ENCODE data around the gene CXADR.

CXADR gene

GRCh38 chr21:17545007-17545406 is 32.2 kb downstream of the CXADR start:
- no peak for DNase-seq

DNA sequence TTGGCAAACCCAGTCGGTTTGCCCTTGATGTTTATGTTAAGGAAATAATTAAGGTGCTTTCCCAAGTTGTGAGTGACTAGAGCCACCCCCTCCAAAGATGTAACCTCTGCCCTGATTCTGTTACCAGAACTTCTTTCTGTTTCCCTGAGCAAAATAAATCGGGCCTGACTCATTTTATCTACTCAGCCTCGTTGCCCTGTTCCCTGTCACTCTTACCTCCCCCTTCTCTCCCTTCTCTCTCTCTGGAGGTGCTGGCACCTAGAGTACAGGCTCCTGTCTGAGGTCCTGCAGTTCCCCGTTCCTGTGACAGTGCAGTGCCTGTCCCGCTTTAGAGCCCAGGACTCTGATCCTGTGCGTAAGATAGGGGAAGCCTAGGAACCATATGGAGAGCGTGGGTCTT is 35.4 kb downstream of the CXADR start:
- no peak for DNase-seq

- no peak for DNase-seq
Observed at GRCh38 chr21:17550671-17551308, 37.9 kb downstream of the CXADR start.

- no peak for DNase-seq
Observed at GRCh38 chr21:17552410-17552809, 39.6 kb downstream of the CXADR start.

- no peak for DNase-seq
Observed at GRCh38 chr21:17554120-17554519, 41.3 kb downstream of the CXADR start.

- peak; percentile 75 for DNase-seq
Observed at GRCh38 chr21:17554679-17555465, 42.0 kb downstream of the CXADR start.

DNA sequence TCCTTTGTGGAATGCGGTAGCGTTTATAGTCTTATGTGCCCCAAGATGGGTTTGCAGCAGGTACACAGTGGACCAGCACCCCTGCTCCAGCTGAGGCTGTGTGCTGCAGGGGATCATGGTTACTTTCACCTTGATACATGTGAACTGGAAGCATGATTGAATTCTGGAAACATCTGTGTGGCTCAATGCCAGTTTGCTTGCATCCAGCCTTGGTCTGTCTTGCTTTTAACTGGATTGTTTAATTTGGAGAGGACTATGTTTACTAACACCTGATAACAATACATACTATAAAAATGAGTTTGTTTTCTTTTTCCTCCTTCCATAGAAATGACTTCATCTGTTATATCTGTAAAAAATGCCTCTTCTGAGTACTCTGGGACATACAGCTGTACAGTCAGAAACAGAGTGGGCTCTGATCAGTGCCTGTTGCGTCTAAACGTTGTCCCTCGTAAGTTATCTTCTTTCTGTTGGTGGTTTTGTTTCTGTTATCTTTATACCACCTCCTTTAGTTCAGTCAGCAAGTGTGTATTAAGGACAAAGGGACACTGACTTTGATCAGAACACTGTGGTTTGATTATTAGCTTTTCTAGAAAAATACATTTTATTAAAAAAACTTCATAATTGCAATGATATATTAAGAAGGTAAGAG is 47.7 kb downstream of the CXADR start:
- peak; percentile 77 for DNase-seq

DNA sequence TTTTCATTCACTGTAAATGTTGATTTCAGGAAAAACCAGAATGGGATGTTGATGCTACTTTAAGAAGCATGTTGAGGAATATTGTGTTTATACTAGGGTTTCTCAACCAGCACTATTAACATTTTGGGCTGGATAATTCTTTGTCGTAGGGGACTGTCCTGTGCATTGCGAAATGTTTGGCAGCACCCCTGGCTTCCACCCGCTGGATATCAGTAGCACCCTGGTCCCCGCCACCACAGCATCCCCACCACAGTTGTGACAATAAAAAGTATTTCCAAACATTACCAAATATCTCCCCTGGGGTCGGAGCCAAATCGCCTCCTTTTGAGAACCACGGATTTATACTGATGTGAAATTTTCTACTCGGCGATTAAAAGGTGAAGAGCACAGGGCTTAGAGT is 57.9 kb downstream of the CXADR start:
- no peak for DNase-seq

- no peak for DNase-seq
Observed at GRCh38 chr21:17572431-17572830, 59.6 kb downstream of the CXADR start.

DNA sequence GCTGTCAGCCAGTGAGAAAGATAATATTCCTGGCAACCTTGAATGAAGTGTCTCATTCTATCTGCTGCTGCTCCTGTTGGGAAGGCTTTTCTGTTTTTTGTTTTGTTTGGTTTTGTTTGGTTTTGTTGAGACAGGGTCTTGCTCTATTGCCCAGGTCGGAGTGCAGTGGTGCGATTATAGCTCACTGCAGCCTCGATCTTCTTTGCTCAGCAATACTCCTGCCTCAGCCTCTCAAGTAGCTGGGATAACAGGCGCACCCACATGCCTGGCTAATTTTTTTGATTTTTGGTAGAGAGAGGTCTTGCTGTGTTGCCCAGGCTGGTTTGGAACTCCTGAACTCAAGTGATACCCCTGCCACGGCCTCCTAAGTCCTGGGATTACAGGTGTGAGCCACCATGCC is 62.2 kb downstream of the CXADR start:
- no peak for DNase-seq

DNA sequence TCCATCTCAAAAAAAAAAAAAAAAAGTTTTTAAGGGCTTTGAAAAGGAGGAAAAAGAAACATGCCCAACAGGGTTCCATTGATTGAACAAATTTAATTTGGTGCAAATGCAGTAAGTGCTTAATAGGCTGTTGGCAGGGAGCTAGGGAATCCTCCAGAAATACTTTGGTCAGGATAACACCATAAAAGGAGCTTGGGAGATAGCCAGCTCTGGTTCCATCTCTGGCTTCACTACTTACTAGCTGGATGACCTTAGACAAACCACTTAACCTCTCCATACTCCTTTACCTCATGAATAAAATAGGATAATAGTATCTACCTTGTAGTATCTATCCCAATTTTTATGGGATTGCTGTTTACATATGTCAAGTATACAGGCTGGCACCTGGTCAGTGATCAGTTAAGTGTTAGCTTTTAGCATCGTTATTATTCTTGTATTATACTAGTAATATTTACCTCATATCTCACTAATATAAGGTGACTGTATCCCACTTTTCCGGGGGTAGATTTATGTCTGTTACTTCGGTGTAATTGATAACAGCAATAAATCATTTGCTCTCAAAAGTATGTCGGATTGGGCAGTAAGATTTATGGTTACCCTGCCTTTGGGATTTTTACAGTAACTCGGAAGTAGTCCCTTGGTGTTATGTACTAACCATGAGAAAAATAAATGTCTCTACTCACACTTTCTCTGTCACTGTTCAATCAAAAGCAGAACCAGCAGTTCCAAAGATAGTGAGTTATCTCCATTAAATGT is 63.4 kb downstream of the CXADR start:
- DNase-seq: no peak

GRCh38 chr21:17577701-17578100 is 64.9 kb downstream of the CXADR start:
- no peak for DNase-seq

GRCh38 chr21:17578162-17578561 is 65.3 kb downstream of the CXADR start:
- DNase-seq: no peak

DNA sequence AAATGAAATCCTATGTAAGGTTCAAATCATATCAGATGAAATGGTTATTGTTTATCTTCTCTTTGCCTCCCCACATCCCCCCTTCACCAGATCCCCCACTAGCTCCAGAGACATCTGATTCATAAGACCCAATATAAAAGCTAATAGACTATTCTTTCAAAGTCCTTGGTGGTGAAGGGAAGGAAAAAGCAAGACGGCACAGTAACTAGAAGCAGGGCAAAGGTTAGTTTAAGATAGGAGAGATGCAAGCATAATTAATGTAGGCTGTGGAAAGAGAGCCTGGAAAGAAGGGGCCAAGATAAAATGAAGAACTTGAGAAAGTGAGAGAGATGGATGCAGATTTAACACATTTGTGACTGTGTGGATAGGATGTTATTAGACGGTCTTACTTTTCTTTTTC is 66.0 kb downstream of the CXADR start:
- no peak for DNase-seq

DNA sequence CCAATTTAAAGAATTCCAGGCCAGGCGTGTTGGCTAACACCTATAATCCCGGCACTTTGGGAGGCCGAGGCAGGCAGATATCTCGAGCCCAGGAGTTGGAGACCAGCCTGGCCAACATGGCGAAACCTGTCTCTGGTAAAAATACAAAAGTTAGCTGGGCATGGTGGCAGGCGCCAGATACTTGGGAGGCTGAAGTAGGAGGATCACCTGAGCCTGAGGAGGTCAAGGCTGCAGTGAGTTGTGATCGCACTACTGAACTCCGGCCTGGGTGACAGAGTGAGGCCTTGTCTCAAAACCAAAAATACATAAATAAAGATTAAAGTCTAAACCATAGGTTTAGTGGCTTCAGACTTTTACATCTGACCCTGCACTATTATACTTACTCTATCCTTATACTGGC is 67.5 kb downstream of the CXADR start:
- DNase-seq: no peak

DNA sequence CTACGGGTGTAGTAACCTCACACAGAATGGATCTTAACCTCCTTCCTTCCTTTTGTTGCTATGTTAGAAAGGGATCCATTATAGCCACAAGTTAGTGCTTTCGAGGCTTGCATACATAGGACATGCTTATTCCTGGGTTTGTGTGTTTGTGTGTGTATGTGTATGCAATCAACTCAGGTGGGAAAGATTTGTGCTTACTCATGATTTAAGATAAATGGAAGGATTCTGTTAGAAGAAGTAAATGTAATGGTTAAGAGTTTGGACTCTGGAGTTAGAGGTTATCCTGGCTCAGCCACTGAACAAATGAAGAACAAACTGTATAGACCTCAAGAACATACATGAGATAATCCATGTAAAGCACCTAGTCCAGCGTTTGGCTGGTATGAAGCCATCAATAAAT is 71.1 kb downstream of the CXADR start:
- DNase-seq: no peak

GRCh38 chr21:17585875-17586450 is 73.1 kb downstream of the CXADR start:
- peak; percentile 61 for DNase-seq

GRCh38 chr21:17590430-17590829 is 77.6 kb downstream of the CXADR start:
- no peak for DNase-seq

GRCh38 chr21:17597680-17598079 is 84.8 kb downstream of the CXADR start:
- DNase-seq: no peak

GRCh38 chr21:17598437-17598836 is 85.6 kb downstream of the CXADR start:
- no peak for DNase-seq

- no peak for DNase-seq
Observed at GRCh38 chr21:17602874-17603273, 90.0 kb downstream of the CXADR start.

DNA sequence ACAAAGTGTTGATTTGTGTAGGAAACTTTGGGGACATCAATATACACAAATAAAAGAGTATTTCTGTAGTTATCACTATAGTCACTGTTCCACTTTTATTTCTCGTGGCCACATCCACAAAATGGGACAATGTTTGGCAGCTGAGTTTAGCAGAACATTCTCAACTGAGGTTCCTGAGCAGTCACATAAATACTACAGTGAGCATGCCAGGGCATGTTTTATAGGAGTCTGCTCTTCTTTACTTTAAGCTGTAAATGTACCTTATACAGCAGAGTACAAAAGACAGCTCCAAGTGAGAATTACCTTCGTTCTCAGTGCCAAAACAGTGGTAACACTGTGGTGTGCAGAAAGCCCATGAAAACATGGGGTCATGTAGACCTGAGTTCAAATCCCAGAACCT is 94.8 kb downstream of the CXADR start:
- DNase-seq: no peak

GRCh38 chr21:17609681-17610080 is 96.8 kb downstream of the CXADR start:
- DNase-seq: no peak
